Measurements from ENCODE around the gene DDX43. TPM values are rescaled to one million over a fixed set of nuclear protein-coding genes. Genes with fewer than 3 reads are reported as not detected.

Gene DDX43
- total RNA-seq, 1 experiment from 2014 or later: 24.9 TPM

- Histone ChIP-seq H3K9me3 (ENCODE audit: control insufficient read depth, insufficient read depth, low read depth, low read length) (no peaks in the 10 kb centered on the region), H3K27me3 (ENCODE audit: control insufficient read depth, insufficient read depth, low read length) (no peaks in the 10 kb centered on the region), H3K4me3 (ENCODE audit: low read depth in 2 of 2, low read length in 2 of 2) (peak within 1 kb of the TSS; percentile 84 to 97), H3K4me1 (ENCODE audit: control insufficient read depth, insufficient read depth, low read length) (peaks cover 2% of the 10 kb centered on the region; the same call in 1 of the 2 replicates), H3K27ac (ENCODE audit: low read length) (peak within 1 kb of the TSS; percentile 87), H3K36me3 (ENCODE audit: control insufficient read depth, insufficient read depth, low read length) (peaks cover 5% of the 10 kb centered on the region)
- DNase-seq (ENCODE audit: low read depth, low spot score) (peak; percentile 76), ATAC-seq (peak; percentile 97)
- BruUV-seq (replicated peaks): TSS peak; percentile 94
- intact Hi-C loops (cut with micrococcal nuclease; ENCODE audit: unreplicated experiment): loop anchor here (5.0 kb wide), 1 partner anchor 191 kb away; the partner anchor contains the start of gene SLC17A5
- ChIA-PET POLR2A (interaction anchor here (0.6 to 2.1 kb wide), 7 partner anchors 10 to 186 kb away, joined by 3 to 20 read pairs (median 5); partner anchors contain the start of gene CGAS), CTCF (interaction anchor here (0.6 to 0.7 kb wide), 2 partner anchors 26 to 41 kb away, joined by 3 to 6 read pairs; no protein-coding TSS in a partner anchor)
- no peak for TF ChIP-seq CTCF (IDR thresholded peaks at IDR 0.05)
- peak; percentile 71 for TF ChIP-seq TCF7L2 (IDR thresholded peaks at IDR 0.05; ENCODE audit: low read depth, low read length)
- peak; percentile 54; the same call in 1 of the 2 replicates for TF ChIP-seq SIN3A (IDR thresholded peaks at IDR 0.05; ENCODE audit: borderline replicate concordance, insufficient read depth, low read depth, low read length)
- TF ChIP-seq REST (IDR thresholded peaks at IDR 0.05; ENCODE audit: insufficient read depth in 1 of 2, low read depth in 2 of 2, low read length in 1 of 2): no peak
- TF ChIP-seq POLR2AphosphoS5 (IDR thresholded peaks at IDR 0.05; ENCODE audit: low read depth, low read length): peak; percentile 98
- in situ Hi-C loops (cut with HindIII; ENCODE audit: low pct_unique_long_range_greater_than_20kb, low sequenced_read_pairs): no loop called here
Observed at GRCh38 chr6:73461537-73462350, 67.1 kb downstream of the DDX43 start, which contains the start of gene MTO1. TSS of gene MTO1 (plus strand) at chr6:73461737. CDS start at chr6:73461855, 118 bp downstream.

Other genes starting within 250 kb of the DDX43 start
- not detected for gene KHDC1L, start 169.3 kb upstream of the DDX43 start, total RNA-seq (2021; ENCODE audit: unreplicated experiment)
- gene KHDC1, start 131.6 kb upstream of the DDX43 start, total RNA-seq (2021; ENCODE audit: unreplicated experiment): 9.6 TPM
- gene DPPA5, start 40.6 kb upstream of the DDX43 start, total RNA-seq (2021; ENCODE audit: unreplicated experiment): not detected
- not detected for gene KHDC3L, start 32.2 kb upstream of the DDX43 start, total RNA-seq (2021; ENCODE audit: unreplicated experiment)
- gene OOEP, start 24.9 kb upstream of the DDX43 start, total RNA-seq (2021; ENCODE audit: unreplicated experiment): 10.6 TPM
- 38.4 TPM for gene CGAS, start 57.5 kb downstream of the DDX43 start, total RNA-seq (2021; ENCODE audit: unreplicated experiment)
- gene MTO1, start 66.9 kb downstream of the DDX43 start, total RNA-seq (2021; ENCODE audit: unreplicated experiment): 57.9 TPM
- gene EEF1A1, start 126.2 kb downstream of the DDX43 start, total RNA-seq (2021; ENCODE audit: unreplicated experiment): 10,069 TPM

Measured in Panc1 (cell line).